ENCODE measurements around the gene ADGRF3. TPM values are rescaled to one million over a fixed set of nuclear protein-coding genes. Genes with fewer than 3 reads are reported as not detected.

The ADGRF3 gene
- total and polyA plus RNA-seq, 2 of the 8 experiments (the other 6 are each of a cell fraction or from before 2014, with no cell fraction given), result 0.54 to 0.69 TPM

DNA sequence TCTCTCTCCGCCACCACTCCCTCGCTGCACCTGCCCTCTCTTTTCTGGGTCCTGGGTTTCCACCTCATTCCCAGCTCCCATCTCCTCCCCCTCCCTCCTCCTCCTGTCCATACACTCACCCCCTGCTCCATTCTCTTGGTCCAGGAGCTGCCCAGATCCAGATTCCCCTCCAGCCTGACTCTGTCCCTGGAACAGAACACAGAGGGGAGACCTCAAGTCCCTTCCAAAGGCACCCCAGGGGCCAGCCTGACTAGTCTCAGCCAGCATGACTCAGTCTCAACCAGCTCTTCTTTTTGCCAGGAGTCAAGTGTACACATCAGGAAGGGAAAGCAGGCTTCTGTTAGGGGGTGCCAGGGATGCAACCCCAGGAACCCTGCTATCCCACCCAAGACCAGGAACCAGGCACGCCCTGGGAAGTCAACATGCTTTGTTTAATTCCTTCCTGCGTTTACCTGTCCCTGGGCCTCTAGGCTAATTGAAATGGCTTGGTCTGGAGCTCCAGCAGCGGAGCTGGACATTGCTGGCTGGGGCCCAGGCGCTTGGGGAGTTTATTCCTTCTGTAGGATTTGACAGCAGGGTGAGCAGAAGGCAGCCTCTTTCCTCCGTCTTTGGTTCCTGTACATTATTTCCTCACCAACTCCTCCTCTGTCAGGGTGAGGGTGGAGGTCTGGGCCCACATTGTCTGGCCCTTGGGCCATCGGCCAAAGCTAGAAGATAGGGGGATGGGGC is 29.0 kb downstream of the ADGRF3 start (continued):
- TF ChIP-seq HDAC2 (IDR thresholded peaks at IDR 0.05; ENCODE audit: borderline replicate concordance in 1 of 2, low read depth in 2 of 2, low read length in 2 of 2) (no peak), GABPA (IDR thresholded peaks at IDR 0.05; ENCODE audit: borderline replicate concordance, insufficient read depth, low read length) (no peak)
